C4-2B (cell line): ENCODE measurements around the gene TEAD4.

Experiments used
- H3K27ac ChIP-seq: fragments of 450-650 bp; 2 replicates; pipeline ENCODE4 v1.5.1; 2017
- CTCF ChIP-seq: fragments of 450-650 bp; conservative IDR thresholded peaks from 2 replicates; pipeline ENCODE4 v1.5.1; 2017; ENCODE audit warnings: mild to moderate bottlenecking
- ZFX ChIP-seq: fragments of 450-650 bp; IDR thresholded peaks from 2 replicates; pipeline ENCODE4 v1.6.1; 2017

Gene TEAD4

GRCh38 chr12:3010214-3010930 is 51.2 kb downstream of the TEAD4 start:
- TF ChIP-seq ZFX (no peak), CTCF (no peak)
- H3K27ac ChIP-seq = no peak overlapping the region

- TF ChIP-seq ZFX = no peak
- no peak for TF ChIP-seq CTCF
- no peak overlapping the region for H3K27ac ChIP-seq
Measured at GRCh38 chr12:3012786-3013185, 53.6 kb downstream of the TEAD4 start.

GRCh38 chr12:3014641-3015040 is 55.4 kb downstream of the TEAD4 start:
- H3K27ac ChIP-seq = no peak overlapping the region
- no peak for TF ChIP-seq CTCF
- TF ChIP-seq ZFX = no peak

- TF ChIP-seq ZFX (no peak), CTCF (no peak)
- no peak overlapping the region for H3K27ac ChIP-seq
Measured at GRCh38 chr12:3015356-3015755, 56.2 kb downstream of the TEAD4 start.

- TF ChIP-seq ZFX = no peak
- no peak for TF ChIP-seq CTCF
- H3K27ac ChIP-seq = no peak overlapping the region
Measured at GRCh38 chr12:3016191-3016590, 57.0 kb downstream of the TEAD4 start.

- TF ChIP-seq CTCF (no peak), ZFX (no peak)
Measured at GRCh38 chr12:3017281-3017680, 58.1 kb downstream of the TEAD4 start.

GRCh38 chr12:3018284-3019004 is 59.2 kb downstream of the TEAD4 start:
- no peak overlapping the region for H3K27ac ChIP-seq
- TF ChIP-seq ZFX = no peak
- no peak for TF ChIP-seq CTCF

More at GRCh38 chr12:3017281-3017680, 58.1 kb downstream of the TEAD4 start:
- no peak overlapping the region for H3K27ac ChIP-seq
